ENCODE measurements around the gene CHRD. TPM values are rescaled to one million over a fixed set of nuclear protein-coding genes. Genes with fewer than 3 reads are reported as not detected.

Gene CHRD
- total RNA-seq, 1 experiment from 2014 or later: not detected

GRCh38 chr3:184388164-184388935 lies 8.5 kb downstream of the CHRD start:
- CTCF ChIA-PET: interaction anchor here (0.5 kb wide), 1 partner anchor 116 kb away, joined by 9 read pairs; no protein-coding TSS in a partner anchor
- DNase-seq (no peak), ATAC-seq (no peak)
- Histone ChIP-seq H3K9ac (ENCODE audit: low read length) (no peak overlapping the region), H3K79me2 (ENCODE audit: low read length) (no peaks in the 10 kb centered on the region), H3K9me3 (ENCODE audit: low read length) (no peaks in the 10 kb centered on the region), H3K27ac (ENCODE audit: low read length) (no peak overlapping the region), H2AFZ (ENCODE audit: low read length) (no peak overlapping the region), H4K20me1 (ENCODE audit: low read length) (no peaks in the 10 kb centered on the region), H3K27me3 (ENCODE audit: low read length) (peaks cover 23% of the 10 kb centered on the region), H3K9me2 (replicated peaks; ENCODE audit: low read length) (no peaks in the 10 kb centered on the region), H3K4me1 (ENCODE audit: insufficient read depth, low read length) (no peaks in the 10 kb centered on the region), H3K4me3 (ENCODE audit: low read length) (no peak overlapping the region), H3K4me2 (ENCODE audit: low read length) (no peak overlapping the region), H3F3A (ENCODE audit: low read length, unreplicated experiment) (no peaks in the 10 kb centered on the region), H3K36me3 (ENCODE audit: low read depth, low read length) (no peaks in the 10 kb centered on the region)
- no peak for TF ChIP-seq EZH2phosphoT487 (IDR thresholded peaks at IDR 0.05; ENCODE audit: borderline replicate concordance, low read length)
- TF ChIP-seq CTCF (conservative IDR thresholded peaks at IDR 0.05; ENCODE audit: low read depth, low read length): no peak
- TF ChIP-seq EZH2 (IDR thresholded peaks at IDR 0.05; ENCODE audit: low read length, unreplicated experiment): no peak
- POLR2A ChIA-PET (ENCODE audit: unreplicated experiment): no interaction called here
- no TSS peak for BruUV-seq (replicated peaks)
- intact Hi-C loops (cut with micrococcal nuclease): no loop called here

GRCh38 chr3:184388936-184389230 lies 9.0 kb downstream of the CHRD start:
- H3K4me2 ChIP-seq (ENCODE audit: low read length): no peak overlapping the region
- intact Hi-C loops (cut with micrococcal nuclease): no loop called here
- no peak for DNase-seq
- no peaks in the 10 kb centered on the region for H3F3A ChIP-seq (ENCODE audit: low read length, unreplicated experiment)
- no peak overlapping the region for H3K4me3 ChIP-seq (ENCODE audit: low read length)
- no peaks in the 10 kb centered on the region for H3K4me1 ChIP-seq (ENCODE audit: insufficient read depth, low read length)
- no peaks in the 10 kb centered on the region for H3K9me2 ChIP-seq (replicated peaks; ENCODE audit: low read length)
- TF ChIP-seq CTCF (conservative IDR thresholded peaks at IDR 0.05; ENCODE audit: low read depth, low read length) (no peak), EZH2 (IDR thresholded peaks at IDR 0.05; ENCODE audit: low read length, unreplicated experiment) (no peak), EZH2phosphoT487 (IDR thresholded peaks at IDR 0.05; ENCODE audit: borderline replicate concordance, low read length) (no peak)
- ATAC-seq: no peak
- ChIA-PET POLR2A (ENCODE audit: unreplicated experiment) (no interaction called here), CTCF (no interaction called here)
- H4K20me1 ChIP-seq (ENCODE audit: low read length): no peaks in the 10 kb centered on the region
- H3K27ac ChIP-seq (ENCODE audit: low read length): no peak overlapping the region
- H3K9ac ChIP-seq (ENCODE audit: low read length): no peak overlapping the region
- H3K27me3 ChIP-seq (ENCODE audit: low read length): peaks cover 28% of the 10 kb centered on the region
- no peaks in the 10 kb centered on the region for H3K79me2 ChIP-seq (ENCODE audit: low read length)
- no peaks in the 10 kb centered on the region for H3K36me3 ChIP-seq (ENCODE audit: low read depth, low read length)
- no TSS peak for BruUV-seq (replicated peaks)
- H2AFZ ChIP-seq (ENCODE audit: low read length): no peak overlapping the region
- H3K9me3 ChIP-seq (ENCODE audit: low read length): no peaks in the 10 kb centered on the region

GRCh38 chr3:184389384-184389783 lies 9.5 kb downstream of the CHRD start:
- ChIA-PET POLR2A (ENCODE audit: unreplicated experiment) (no interaction called here), CTCF (no interaction called here)
- no peaks in the 10 kb centered on the region for H4K20me1 ChIP-seq (ENCODE audit: low read length)
- ATAC-seq (no peak), DNase-seq (no peak)
- TF ChIP-seq EZH2 (IDR thresholded peaks at IDR 0.05; ENCODE audit: low read length, unreplicated experiment): no peak
- no peak for TF ChIP-seq CTCF (conservative IDR thresholded peaks at IDR 0.05; ENCODE audit: low read depth, low read length)
- no peak for TF ChIP-seq EZH2phosphoT487 (IDR thresholded peaks at IDR 0.05; ENCODE audit: borderline replicate concordance, low read length)
- H3K9ac ChIP-seq (ENCODE audit: low read length): no peak overlapping the region
- H3K27me3 ChIP-seq (ENCODE audit: low read length): peaks cover 32% of the 10 kb centered on the region
- H3K79me2 ChIP-seq (ENCODE audit: low read length): no peaks in the 10 kb centered on the region
- no TSS peak for BruUV-seq (replicated peaks)
- intact Hi-C loops (cut with micrococcal nuclease): no loop called here
- no peaks in the 10 kb centered on the region for H3K9me2 ChIP-seq (replicated peaks; ENCODE audit: low read length)
- H3K4me1 ChIP-seq (ENCODE audit: insufficient read depth, low read length): no peaks in the 10 kb centered on the region
- no peaks in the 10 kb centered on the region for H3K36me3 ChIP-seq (ENCODE audit: low read depth, low read length)
- H3K4me2 ChIP-seq (ENCODE audit: low read length): no peak overlapping the region
- no peak overlapping the region for H3K4me3 ChIP-seq (ENCODE audit: low read length)
- H3F3A ChIP-seq (ENCODE audit: low read length, unreplicated experiment): no peaks in the 10 kb centered on the region
- H3K9me3 ChIP-seq (ENCODE audit: low read length): no peaks in the 10 kb centered on the region
- no peak overlapping the region for H2AFZ ChIP-seq (ENCODE audit: low read length)
- H3K27ac ChIP-seq (ENCODE audit: low read length): no peak overlapping the region
